Measurements from ENCODE around the gene SLAMF7.

Gene SLAMF7

GRCh38 chr1:160800645-160801408 lies 61.8 kb downstream of the SLAMF7 start:
- no peak for DNase-seq (ENCODE audit: low read depth)

- no peak for DNase-seq (ENCODE audit: low read depth)
These were observed 63.0 kb downstream of the SLAMF7 start for GRCh38 chr1:160801836-160802580.
